Endothelial cell (in vitro differentiated cells): ENCODE measurements around the gene FYCO1. TPM values are rescaled to one million over a fixed set of nuclear protein-coding genes. Genes with fewer than 3 reads are reported as not detected.

Source experiments
- DNase-seq: peaks from one replicate; pipeline ENCODE4 v3.0.0; 2021; ENCODE audit warnings: low spot score
- H3K27ac Mint-ChIP-seq: one replicate; pipeline ENCODE4 v1.8.0; 2021; ENCODE audit warnings: mixed read lengths, inconsistent platforms; ENCODE audit not compliant: unreplicated experiment
- H3K27me3 Mint-ChIP-seq: one replicate; pipeline ENCODE4 v1.8.0; 2021; ENCODE audit warnings: mild to moderate bottlenecking, moderate library complexity, mixed read lengths, inconsistent platforms; ENCODE audit not compliant: unreplicated experiment
- H3K36me3 Mint-ChIP-seq: one replicate; pipeline ENCODE4 v1.8.0; 2021; ENCODE audit warnings: mild to moderate bottlenecking, low read depth, mixed read lengths, inconsistent platforms; ENCODE audit not compliant: unreplicated experiment
- H3K4me1 Mint-ChIP-seq: one replicate; pipeline ENCODE4 v1.8.0; 2021; ENCODE audit warnings: mild to moderate bottlenecking, mixed read lengths, inconsistent platforms; ENCODE audit not compliant: unreplicated experiment
- H3K4me3 Mint-ChIP-seq: one replicate; pipeline ENCODE4 v1.8.0; 2021; ENCODE audit warnings: mild to moderate bottlenecking, mixed read lengths, inconsistent platforms; ENCODE audit not compliant: unreplicated experiment
- H3K9me3 Mint-ChIP-seq: one replicate; pipeline ENCODE4 v1.8.0; 2021; ENCODE audit warnings: mixed read lengths, inconsistent platforms; ENCODE audit not compliant: unreplicated experiment
- total RNA-seq: library from RNA; stranded (reverse); fragmentation: NEBNext Ultra II Directional; extraction: Animal tissue kit (Norgen Biotek cat#: 25700); gene quantifications from one replicate; pipeline ENCODE4 v1.2.1, GENCODE V29; 2021; ENCODE audit not compliant: unreplicated experiment
- TF ChIP-seq, protein P1 (sequence below): fragments of 200-600 bp; sonication (generic); IDR thresholded peaks from one replicate; pipeline ENCODE4 v1.5.0; 2021; ENCODE audit warnings: antibody characterized with exemption; ENCODE audit not compliant: unreplicated experiment

The FYCO1 gene
- total RNA-seq, 1 donor from 2014 or later, result 13.8 TPM

DNA sequence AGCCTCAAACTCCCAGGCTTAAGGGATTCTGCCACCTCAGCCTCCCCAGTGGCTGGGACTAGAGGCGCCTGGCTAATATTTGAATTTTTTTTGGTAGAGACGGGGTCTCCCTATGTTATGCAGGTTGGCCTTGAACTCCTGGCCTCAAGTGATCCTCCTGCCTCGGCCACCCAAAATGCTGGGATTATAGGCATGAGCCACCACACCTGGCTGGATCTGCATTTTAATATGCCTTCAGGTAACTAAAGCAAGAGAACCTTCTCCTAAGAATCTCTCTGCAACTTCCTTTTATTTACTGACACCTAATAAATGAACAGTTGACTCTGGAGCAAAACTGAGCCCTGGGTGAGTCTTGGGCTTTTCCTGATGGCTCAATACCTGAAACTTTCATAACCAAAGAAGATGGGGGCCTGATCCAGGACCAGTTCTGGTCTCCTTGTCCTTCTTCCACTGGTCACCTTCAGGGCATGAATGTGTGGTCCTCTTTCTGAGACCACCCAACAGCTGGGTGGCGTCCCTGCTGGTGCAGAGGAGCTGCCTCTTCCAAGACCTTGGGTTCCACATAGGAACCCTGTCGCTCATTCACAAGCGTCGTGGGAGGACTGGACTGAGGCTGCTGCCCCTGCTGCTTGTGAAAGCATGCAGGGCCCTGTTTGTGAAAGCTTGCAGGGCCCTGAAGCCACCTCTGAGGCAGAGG, 81.1 kb downstream of the FYCO1 start:
- Mint-ChIP-seq H3K9me3 (no peaks in the 10 kb centered on the region), H3K36me3 (peaks cover 7% of the 10 kb centered on the region), H3K27me3 (no peaks in the 10 kb centered on the region), H3K4me1 (peaks cover 8% of the 10 kb centered on the region), H3K4me3 (no peak overlapping the region), H3K27ac (no peak overlapping the region)
- TF ChIP-seq, protein P1, sequence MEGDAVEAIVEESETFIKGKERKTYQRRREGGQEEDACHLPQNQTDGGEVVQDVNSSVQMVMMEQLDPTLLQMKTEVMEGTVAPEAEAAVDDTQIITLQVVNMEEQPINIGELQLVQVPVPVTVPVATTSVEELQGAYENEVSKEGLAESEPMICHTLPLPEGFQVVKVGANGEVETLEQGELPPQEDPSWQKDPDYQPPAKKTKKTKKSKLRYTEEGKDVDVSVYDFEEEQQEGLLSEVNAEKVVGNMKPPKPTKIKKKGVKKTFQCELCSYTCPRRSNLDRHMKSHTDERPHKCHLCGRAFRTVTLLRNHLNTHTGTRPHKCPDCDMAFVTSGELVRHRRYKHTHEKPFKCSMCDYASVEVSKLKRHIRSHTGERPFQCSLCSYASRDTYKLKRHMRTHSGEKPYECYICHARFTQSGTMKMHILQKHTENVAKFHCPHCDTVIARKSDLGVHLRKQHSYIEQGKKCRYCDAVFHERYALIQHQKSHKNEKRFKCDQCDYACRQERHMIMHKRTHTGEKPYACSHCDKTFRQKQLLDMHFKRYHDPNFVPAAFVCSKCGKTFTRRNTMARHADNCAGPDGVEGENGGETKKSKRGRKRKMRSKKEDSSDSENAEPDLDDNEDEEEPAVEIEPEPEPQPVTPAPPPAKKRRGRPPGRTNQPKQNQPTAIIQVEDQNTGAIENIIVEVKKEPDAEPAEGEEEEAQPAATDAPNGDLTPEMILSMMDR, result no peak
- no peak for DNase-seq

DNA sequence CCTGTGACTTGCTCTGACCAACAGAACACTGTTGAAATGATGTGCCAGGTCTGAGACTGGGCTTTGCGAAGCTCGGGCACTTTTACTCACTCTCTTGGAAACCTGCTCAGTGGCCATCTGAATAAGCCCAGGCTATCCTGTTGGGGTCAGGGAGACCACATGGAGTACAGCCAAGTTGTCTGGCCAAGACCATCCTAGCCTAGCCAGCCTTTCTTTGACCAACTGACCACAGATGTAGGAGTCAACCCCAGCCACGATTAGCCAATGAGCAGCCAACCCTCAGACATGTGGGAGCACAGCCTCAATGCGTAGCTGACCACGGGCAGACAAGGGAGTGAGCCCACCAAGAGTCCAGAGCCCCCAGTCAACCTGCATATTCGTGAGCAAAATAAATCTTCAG, 83.2 kb downstream of the FYCO1 start:
- peaks cover 2% of the 10 kb centered on the region for H3K27me3 Mint-ChIP-seq
- H3K9me3 Mint-ChIP-seq, result no peaks in the 10 kb centered on the region
- no peak overlapping the region for H3K27ac Mint-ChIP-seq
- TF ChIP-seq, protein P1, result no peak
- peaks cover 25% of the 10 kb centered on the region for H3K4me1 Mint-ChIP-seq
- DNase-seq, result no peak
- peaks cover 7% of the 10 kb centered on the region for H3K36me3 Mint-ChIP-seq
- H3K4me3 Mint-ChIP-seq, result no peak overlapping the region

DNA sequence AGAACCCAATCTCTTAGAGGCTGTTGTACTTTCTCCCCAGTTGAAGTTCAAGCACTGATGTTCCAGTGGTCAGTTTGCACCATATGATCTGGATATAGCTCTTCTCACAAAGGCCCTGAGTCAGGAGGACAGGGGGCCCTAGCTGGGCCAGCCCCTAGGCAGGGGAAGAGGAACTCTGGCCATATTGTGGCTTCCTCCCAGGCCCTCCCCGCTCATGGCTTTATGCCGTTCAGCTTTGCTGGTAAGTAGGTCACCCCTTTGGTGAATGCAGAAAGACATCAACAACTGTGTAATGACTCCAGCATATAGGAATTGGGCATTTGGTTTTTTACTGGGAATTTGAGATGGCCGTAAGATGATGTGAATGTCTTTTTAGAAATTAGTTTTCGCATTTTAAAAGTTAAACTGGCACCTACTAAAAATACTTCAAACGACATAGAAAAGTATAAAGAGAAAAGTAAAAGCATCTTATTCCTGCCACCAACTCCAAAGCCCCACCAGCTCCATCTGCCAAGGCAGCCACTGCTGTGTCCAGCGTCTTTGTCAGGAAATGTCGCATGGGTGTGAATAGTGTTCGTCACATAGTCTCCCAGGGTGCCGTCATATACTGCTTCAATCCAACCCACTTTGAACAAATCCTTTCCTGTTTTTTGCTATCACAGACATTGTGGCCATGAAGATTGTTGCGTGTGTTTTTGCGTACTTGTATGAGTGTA, 84.0 kb downstream of the FYCO1 start:
- H3K9me3 Mint-ChIP-seq, result no peaks in the 10 kb centered on the region
- peaks cover 7% of the 10 kb centered on the region for H3K36me3 Mint-ChIP-seq
- peaks cover 2% of the 10 kb centered on the region for H3K27me3 Mint-ChIP-seq
- H3K27ac Mint-ChIP-seq, result no peak overlapping the region
- no peak for DNase-seq
- H3K4me3 Mint-ChIP-seq, result no peak overlapping the region
- TF ChIP-seq, protein P1, result no peak
- peaks cover 25% of the 10 kb centered on the region for H3K4me1 Mint-ChIP-seq

DNA sequence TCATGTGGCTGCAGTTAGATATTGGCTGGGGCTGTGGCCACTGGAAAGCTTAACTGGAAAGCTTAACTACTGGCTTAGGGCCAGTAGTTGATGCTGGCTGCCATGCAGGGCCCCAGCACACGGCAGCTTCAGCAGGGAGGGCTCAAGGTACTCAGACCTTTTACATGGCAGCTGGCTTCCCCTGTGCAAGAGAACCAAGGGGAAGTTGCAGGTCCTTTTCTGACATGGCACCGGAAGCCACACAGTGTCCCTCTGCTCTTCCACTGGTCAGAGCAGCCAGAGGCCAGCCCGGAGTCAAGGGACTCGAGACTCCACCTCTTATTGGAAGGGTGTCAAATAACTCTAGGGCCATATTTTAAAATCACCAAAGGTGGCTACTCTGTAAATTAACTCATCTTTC, 84.7 kb downstream of the FYCO1 start:
- Mint-ChIP-seq H3K36me3 (peaks cover 7% of the 10 kb centered on the region), H3K27me3 (peaks cover 2% of the 10 kb centered on the region), H3K9me3 (no peaks in the 10 kb centered on the region), H3K4me3 (no peak overlapping the region), H3K27ac (no peak overlapping the region), H3K4me1 (peaks cover 25% of the 10 kb centered on the region)
- DNase-seq, result no peak
- TF ChIP-seq, protein P1, result no peak

DNA sequence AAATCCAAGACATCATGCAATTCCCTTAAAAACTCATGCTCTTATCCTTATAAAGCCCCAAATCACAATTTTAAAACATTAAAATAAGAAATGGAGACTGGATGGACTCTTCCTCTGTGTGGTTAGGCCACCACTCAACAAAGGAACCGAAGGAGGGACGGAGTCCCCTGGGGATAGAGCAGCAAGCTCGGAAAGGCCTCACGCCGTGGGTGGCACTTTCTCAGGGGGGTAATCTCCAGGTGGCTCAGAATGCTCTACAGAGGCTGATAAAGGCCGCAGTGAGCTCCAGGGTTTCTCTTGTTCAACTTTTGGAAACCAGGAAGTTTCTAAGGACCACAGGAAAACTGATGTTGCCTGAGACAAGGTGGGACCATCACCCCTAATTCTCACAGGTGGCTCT, 86.1 kb downstream of the FYCO1 start:
- Mint-ChIP-seq H3K9me3 (no peaks in the 10 kb centered on the region), H3K4me3 (no peak overlapping the region), H3K4me1 (peaks cover 25% of the 10 kb centered on the region), H3K27me3 (peaks cover 2% of the 10 kb centered on the region), H3K36me3 (peaks cover 7% of the 10 kb centered on the region), H3K27ac (no peak overlapping the region)
- no peak for DNase-seq
- TF ChIP-seq, protein P1, result no peak
